GM19397 (cell line): ENCODE measurements around the gene TPT1.
"Not testable (repeated sequence)": the region's sequence is repeated elsewhere in the genome, so short reads cannot be mapped to it uniquely, and the experiment has no call there.

Source experiments
- ATAC-seq: cut with Tn5 transposase; IDR thresholded peaks from one replicate; pipeline ENCODE4 v1.9.1; 2021; ENCODE audit warnings: mild to moderate bottlenecking, moderate library complexity; ENCODE audit not compliant: unreplicated experiment

The TPT1 gene

DNA sequence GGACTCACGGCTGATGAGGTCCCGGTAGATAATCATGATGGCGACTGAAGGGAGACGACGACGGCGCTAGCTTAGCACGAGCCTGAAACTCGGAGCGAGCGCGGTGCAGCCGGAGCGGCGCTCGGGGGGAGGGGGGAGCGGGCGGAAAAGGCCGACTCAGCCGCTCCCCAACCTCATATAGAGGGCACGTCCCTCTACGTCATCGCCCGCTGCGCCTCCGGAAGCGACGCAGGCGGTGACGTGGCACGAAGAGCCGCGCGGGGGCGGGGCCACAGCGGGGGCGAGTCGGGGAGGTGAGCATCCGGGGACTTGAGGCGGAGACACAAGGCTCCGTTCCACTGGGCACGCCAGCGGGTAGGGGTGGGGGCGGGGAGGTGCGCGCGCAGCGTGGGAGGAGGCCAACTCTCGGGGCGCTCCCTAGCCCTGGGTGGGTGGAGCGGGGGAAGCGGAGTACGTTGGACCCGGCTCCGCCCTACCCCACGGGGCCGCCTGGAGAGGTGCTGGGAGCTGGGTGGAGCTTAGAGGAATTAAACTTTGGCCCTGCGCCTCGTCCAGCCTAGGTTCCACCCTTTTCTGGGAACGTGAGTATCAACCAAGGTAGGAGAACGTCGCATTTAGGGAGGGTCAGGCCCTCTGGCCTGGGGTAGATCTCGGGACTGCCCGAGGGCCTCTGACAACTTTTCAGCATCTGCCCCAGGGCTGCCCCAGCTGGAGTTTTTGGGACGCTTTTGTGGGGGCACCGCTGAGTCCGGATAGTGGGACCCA lies at the start of gene TPT1:
Gene TPT1 (minus strand): TSS at position 150 of the 765 bp plus-strand sequence. CDS start 114 bp downstream, at position 36.
- ATAC-seq = peak; percentile 87

DNA sequence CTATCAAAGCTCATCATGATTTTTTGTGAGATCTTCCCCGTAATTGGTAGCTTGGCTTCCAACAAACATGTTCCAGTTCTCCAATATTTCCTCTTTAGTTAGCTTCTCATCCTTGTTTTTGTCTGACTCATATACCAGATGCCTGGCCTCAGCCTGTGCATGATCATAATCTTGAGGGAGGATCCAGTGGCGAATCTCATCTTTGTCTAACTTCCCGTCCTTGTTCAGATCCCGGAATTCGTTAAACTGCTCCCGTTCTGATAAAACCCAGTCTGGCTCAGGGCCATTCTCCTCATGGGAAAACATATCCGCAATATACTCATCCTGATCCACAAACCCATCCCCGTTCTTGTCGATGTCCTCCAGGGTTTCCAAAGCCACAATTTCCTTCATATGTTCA lies 49.4 kb upstream of the TPT1 start:
- ATAC-seq = not testable (repeated sequence)

DNA sequence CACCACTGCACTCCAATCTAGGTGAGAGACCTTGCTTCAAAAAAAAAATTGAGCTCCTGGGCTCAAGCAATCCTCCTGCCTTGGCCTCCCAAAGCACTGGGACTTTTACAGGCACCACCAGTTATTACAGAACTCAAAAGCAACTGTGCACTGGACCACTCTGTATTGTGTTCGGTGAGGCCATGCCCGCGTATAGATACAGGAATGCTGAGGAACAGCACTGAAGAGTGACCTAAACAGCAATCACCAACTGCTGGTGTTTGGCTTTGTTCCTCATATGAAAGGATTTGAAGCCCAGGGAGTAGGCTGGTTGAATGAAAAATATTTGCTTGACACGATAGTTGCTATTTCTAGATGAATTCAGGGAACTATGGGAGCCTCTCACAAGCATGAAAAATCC lies 47.7 kb upstream of the TPT1 start:
- no peak for ATAC-seq

DNA sequence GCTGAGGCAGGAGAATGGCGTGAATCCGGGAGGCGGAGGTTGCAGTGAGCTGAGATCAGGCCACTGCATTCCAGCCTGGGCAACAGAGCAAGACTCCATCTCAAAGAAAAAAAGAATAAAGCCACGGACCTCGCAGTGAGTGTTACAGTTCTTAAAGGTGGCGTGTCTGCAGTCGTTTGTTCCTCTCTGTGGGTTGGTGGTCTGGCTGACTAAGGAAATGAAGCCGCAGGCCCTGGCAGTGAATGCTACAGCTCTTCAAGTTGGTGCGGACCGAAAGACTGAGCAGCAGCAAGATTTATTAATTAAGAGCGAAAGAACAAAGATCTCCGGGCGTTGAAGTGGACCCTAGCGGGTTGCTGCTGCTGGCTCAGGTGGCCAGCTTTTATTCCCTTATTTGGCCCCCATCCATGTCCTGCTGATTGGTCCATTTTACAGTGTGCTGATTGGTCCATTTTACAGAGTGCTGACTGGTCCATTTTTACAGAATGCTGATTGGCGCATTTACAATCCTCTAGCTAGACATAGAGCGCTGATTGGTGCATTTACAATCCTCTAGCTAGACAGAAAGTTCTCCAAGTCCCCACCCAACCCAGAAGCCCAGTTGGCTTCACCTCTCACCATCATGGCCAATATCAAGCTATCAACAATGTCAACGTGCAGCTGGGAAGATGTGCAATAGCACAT lies 46.1 kb upstream of the TPT1 start:
- not testable (repeated sequence) for ATAC-seq

DNA sequence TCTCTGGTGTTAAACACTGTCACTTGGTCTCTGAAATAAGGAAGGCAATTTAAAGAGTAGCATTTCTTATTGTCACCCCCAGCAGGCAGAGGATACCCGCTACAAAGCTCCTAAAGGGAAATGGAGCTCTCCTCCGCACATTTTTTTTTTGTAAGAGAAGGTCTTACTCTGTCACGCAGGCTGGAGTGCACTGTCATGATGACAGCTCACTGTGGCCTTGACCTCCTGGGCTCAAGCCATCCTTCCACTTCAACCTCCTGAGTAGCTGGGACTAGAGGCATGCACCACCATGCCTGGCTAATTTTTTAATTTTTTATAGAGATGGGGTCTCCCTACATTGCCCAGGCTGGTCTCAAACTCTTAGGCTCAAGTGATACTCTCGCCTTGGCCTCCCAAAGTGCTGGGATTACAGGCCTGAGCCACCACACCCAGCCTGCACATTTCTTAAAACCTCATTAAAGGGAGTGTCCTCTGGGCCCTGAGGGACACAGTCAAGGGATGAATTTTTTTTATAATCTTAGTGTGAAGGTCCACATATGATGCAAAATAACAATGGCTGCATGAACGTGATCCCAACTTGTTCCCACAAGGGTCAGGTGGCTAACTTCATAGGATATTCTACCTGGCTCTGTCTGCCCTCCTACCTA lies 45.0 kb upstream of the TPT1 start:
- ATAC-seq = no peak

DNA sequence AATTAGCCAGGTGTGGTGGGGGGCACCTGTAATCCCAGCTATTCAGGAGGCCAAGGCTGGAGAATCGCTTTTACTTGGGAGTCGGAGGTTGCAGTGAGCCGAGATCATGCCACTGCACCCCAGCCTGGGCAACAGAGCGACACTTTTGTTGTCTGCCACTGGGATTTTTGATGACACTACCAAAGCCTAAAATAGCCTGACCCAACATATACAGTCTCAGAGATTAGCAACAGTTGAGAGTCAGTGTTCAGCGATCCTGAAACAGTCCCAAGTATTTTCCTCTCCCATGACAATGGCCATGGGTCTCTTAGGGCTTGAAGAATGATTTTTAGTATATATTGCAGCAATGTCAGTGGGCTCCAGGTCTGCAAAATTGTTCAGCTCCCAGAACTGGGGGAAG lies 44.3 kb upstream of the TPT1 start:
- no peak for ATAC-seq

DNA sequence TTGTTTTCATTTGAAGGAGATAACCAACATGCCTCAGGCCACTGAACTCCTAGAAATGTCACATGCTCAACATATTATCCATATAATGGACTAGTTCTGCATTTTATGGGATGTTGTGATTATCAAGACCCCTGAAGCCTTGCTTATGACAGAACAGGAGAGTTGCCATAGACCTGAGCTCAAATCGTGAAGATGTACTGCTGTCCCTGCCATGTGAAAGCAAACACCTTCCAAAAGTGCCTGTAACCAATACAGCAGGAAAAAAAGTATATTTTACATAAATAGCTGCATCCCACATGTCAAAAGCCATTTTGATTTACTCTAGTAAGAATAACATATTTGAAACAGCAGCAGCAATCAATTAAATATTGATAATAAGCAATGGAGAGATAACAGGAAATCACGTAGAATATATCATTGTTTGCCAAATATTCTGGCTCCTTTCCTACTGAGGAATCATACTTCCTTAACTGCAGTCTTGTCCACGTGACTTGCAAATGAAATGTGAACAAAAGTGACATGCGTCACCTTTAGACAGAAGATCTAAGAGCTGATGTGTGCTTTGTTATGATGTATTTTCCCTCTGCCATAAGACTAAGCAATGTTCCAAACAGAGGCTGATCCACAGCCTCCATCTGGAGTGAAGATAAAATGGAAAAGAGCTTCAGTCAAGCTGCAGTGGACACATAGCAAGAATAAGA lies 43.6 kb upstream of the TPT1 start:
- ATAC-seq = no peak

DNA sequence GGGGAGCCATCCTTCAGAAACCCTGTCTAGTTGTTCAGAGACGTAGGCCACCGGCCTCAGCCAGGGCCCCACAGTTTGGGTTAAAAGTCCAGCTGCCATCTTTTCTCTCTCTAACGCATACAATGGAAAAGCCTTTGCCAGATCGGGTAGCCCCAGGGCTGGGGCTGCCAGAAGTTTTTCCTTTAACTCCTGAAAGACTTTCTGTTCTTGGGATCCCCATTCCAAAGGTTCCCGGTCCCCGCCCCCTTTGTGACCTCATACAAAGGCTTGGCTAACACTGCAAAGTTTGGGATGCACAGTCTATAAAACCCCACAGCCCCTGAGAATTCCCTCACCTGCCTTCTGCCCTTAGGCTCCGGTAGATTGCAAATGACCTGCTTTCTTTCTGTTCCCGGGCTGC lies 41.8 kb upstream of the TPT1 start:
- not testable (repeated sequence) for ATAC-seq

DNA sequence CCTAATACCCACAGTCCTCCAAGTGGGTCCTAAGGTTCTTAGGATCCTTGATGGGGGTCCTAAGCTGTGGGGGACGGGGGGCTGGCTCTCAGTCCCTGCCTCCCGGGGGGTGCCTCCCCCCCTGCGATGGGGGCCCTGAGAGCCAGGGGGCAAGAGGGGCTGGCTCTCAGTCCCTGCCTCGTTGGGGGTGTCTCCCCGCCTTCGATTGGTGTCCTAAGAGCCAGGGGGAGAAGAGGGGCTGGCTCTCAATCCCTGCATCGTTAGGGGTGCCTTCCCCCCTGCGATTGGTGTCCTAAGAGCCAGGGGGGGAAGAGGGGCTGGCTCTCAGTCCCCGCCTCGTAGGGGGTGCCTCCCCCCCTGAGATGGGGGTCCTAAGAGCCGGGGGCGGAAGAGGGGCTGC lies 40.2 kb upstream of the TPT1 start:
- no peak for ATAC-seq

DNA sequence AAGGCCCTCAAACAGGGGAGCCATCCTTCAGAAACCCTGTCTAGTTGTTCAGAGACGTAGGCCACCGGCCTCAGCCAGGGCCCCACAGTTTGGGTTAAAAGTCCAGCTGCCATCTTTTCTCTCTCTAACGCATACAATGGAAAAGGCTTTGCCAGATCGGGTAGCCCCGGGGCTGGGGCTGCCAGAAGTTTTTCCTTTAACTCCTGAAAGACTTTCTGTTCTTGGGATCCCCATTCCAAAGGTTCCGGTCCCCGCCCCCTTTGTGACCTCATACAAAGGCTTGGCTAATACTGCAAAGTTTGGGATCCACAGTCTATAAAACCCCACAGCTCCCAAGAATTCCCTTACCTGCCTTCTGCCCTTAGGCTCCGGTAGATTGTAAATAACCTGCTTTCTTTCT lies 39.7 kb upstream of the TPT1 start:
- ATAC-seq = not testable (repeated sequence)

DNA sequence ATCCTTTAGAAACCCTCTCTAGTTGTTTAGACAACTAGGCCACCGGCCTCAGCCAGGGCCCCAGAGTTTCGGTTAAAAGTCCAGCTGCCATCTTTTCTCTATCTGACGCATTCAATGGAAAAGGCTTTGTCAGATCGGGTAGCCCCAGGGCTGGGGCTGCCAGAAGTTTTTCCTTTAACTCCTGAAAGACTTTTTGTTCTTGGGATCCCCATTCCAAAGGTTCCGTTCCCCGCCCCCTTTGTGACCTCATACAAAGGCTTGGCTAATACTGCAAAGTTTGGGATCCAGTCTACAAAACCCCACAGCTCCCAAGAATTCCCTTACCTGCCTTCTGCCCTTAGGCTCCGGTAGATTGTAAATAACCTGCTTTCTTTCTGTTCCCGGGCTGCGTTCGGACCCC lies 38.5 kb upstream of the TPT1 start:
- not testable (repeated sequence) for ATAC-seq

DNA sequence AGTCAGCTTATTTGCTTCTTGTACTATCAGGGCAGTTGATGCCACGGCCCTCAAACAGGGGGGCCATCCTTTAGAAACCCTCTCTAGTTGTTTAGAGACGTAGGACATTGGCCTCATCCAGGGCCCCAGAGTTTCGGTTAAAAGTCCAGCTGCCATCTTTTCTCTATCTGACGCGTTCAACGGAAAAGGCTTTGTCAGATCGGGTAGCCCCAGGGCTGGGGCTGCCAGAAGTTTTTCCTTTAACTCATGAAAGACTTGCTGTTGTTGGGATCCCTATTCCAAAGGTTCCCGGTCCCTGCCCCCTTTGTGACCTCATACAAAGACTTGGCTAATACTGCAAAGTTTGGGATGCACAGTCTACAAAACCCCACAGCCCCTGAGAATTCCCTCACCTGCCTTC lies 37.8 kb upstream of the TPT1 start:
- not testable (repeated sequence) for ATAC-seq

DNA sequence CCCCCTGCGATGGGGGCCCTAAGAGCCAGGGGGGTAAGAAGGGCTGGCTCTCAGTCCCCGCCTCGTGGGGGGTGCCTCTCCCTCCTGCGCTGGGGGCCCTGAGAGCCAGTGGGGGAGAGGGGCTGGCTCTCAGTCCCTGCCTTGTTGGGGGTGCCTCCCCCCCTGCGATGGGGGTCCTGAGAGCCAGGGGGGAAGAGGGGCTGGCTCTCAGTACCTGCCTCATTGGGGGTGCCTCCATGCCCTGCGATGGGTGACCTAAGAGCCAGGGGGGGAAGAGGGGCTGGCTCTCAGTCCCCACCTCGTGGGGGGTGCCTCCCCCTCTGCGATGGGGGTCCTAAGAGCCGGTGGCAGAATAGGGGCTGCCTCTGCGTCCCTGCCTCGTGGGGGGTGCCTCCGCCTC lies 36.3 kb upstream of the TPT1 start:
- ATAC-seq = not testable (repeated sequence)

DNA sequence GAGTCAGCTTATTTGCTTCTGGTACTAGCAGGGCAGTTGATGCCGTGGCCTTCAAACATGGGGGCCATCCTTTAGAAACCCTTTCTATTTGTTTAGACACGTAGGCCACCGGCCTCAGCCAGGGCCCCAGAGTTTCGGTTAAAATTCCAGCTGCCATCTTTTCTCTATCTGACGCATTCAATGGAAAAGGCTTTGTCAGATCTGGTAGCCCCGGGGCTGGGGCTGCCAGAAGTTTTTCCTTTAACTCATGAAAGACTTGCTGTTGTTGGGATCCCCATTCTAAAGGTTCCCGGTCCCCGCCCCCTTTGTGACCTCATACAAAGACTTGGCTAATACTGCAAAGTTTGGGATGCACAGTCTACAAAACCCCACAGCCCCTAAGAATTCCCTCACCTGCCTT lies 35.7 kb upstream of the TPT1 start:
- ATAC-seq = not testable (repeated sequence)

DNA sequence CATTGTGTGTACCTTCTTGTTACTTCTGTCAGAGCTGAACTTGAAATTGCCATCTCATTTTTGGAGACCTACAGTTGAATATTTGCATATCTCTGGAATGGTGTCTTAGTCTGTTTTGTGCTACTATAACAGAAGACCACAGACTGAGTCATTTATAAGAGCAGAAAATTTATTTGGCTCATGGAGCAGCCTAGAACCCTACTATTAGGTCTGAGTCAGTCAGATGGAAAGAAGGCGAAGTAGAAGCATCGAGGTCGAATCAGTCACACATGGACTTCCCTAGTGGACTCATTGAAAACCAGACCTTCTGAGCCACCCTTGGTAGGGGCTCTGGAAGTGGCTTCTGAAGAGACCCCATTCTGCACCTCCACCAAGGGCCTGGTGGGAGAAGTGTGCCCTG lies 33.9 kb upstream of the TPT1 start:
- ATAC-seq = no peak

DNA sequence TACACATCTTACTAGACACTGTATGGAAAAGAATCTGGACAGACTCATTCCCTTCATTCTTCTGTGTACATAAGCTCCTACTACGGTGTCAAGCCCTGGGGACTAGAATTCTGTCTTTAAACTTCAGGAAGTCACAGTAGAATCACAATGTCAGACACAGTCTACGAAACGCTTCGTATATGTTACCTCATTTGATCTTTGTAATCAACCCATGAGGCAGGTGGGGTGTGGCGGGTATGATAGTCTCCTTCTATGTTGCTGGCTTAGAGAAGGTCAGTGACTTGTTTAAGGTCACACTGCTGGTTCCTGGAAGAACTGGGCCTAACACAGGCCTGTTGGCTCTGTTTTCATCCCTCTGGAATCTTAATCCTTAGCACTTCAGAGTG lies 32.2 kb upstream of the TPT1 start:
- ATAC-seq = no peak

DNA sequence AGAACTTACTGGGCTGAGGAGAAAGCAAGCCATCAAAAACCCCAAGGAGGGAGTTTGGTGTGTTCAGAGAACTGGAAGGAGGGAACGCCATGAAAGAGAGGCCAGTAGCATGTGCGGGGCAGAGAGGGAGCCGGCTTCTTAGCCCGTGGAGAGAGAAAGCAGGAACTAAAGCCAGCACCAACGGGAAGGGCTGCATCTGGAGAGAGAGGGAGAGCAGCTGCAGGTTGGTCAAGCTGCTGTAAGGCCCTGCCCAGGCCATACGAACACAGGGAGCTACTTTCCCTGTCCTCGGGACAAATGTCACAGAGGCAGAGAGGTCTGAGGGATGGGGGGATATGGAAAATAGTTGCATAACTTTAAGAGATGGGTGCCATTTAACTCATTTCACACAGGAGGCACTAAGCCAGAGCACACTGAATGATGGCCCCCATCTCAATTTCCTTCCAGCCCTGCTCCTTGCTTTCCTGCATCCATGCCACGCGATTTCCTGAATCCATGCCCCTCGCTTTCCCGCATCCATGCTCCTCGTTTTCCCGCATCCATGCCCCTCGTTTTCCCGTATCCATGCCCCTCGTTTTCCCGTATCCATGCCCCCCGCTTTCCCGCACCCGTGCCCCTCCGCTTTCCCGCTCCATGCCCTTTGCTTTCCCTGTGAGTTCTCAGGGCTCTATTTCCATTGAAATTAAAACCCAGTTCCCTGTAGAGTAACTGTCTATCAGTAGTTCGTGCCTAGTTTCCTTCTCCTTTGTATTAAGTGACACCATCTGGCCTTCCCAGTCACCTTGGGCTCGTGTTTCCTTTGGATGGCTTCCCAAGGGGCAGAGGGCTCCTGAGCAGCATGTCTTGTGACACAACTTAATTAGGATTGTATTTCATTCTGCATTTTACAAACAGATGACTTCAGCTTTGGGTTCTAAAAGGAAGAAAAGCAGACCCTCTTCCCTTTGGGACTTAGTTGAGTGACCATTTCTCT lies 31.5 kb upstream of the TPT1 start:
- no peak for ATAC-seq

DNA sequence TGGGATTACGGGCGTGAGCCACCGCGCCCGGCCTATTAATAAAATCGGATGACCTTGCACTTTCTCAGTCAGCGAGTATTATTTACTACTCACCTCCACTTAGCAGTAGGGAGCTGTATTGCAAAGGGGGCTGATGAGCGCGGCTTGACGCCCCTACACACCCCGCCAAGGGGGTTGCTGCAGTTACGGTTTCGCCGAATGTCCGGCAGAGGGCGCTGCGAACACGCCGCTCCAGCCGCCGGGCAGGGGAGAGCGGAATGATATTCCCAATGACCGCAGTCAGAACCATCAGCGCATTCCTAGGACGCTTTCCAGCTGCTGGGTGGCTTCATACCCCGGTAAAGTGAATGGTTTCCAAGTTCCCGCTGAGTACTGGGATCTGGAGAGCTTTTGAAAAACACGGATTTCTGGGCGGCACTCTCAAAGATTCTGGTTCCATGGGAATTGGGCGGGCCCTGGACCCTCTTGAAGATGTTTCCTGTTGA lies 30.0 kb upstream of the TPT1 start:
- no peak for ATAC-seq

DNA sequence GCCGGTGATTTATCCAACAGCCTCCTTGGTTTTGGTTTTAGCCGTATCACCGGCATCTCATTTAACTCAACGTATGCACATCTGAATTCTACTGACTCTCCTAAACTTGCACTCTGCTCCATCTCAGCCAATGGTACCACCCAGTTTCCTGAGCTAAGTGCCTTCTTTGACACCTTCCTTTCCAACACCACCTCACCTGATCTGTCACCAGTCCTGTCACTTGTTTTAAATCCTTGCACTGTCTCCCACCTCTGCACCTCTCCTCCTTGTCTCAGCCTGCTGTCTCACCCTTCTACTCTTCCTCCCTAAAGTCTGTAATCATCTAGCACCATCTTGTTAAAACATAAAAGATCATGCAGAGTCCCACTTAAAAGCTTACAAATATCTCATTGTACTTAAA lies 28.1 kb upstream of the TPT1 start:
- ATAC-seq = no peak

DNA sequence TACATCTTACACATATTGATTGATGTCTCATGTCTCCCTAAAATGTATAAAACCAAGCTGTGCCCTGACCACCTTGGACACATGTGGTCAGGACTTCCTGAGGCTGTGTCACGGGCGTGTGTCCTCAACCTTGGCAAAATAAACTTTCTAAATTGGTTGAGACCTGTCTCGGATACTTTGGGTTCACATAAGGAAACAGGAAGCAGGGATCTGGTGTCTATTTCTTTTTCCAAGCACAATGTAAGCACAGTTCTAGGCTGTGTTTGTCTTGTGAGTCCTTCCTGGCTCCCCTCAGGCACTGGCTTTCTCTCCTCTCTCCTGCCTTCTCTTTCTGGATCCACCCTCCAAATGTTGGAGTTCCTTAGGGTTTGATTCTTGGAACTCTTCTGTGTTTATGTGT lies 27.6 kb upstream of the TPT1 start:
- no peak for ATAC-seq
